ENCODE data around the gene FRMD4A.

- no peak for TF ChIP-seq CTCF (conservative IDR thresholded peaks at IDR 0.05 in 1 of 2, IDR thresholded peaks at IDR 0.05 in 1 of 2; ENCODE audit: extremely low read depth in 1 of 2, insufficient read depth in 1 of 2, low read depth in 1 of 2, low read length in 2 of 2)
- TF ChIP-seq EZH2 (IDR thresholded peaks at IDR 0.05; ENCODE audit: borderline replicate concordance, low read length): no peak
These were observed 370.1 kb downstream of the FRMD4A start for GRCh38 chr10:13960603-13961002.
